H9 (cell line): ENCODE results near the gene LTA4H. TPM values are rescaled to one million over a fixed set of nuclear protein-coding genes. Genes with fewer than 3 reads are reported as not detected.

Experiments
- DNase-seq: peaks from one replicate; pipeline ENCODE4 v3.0.0-alpha.2; 2017
- H2AFZ ChIP-seq: one replicate; pipeline ENCODE4 v1.6.1; 2013; ENCODE audit warnings: mild to moderate bottlenecking, low read length, control low read depth, moderate library complexity
- H2AK5ac ChIP-seq: 2 replicates; pipeline ENCODE4 v1.6.1; 2013; ENCODE audit warnings: low read length, control low read depth, mixed read lengths; ENCODE audit not compliant: insufficient read length
- H2BK120ac ChIP-seq: one replicate; pipeline ENCODE4 v1.6.1; 2013; ENCODE audit warnings: low read depth, mild to moderate bottlenecking, low read length, control low read depth, inconsistent platforms; ENCODE audit not compliant: poor library complexity, severe bottlenecking
- H2BK12ac ChIP-seq: 2 replicates; pipeline ENCODE4 v1.6.1; 2013; ENCODE audit warnings: low read length, control low read depth, mixed read lengths, low read depth; ENCODE audit not compliant: insufficient read length
- H2BK15ac ChIP-seq: 2 replicates; pipeline ENCODE4 v1.6.1; 2013; ENCODE audit warnings: low read depth, low read length, control low read depth
- H2BK20ac ChIP-seq: one replicate; pipeline ENCODE4 v1.6.1; 2013; ENCODE audit warnings: low read depth, mild to moderate bottlenecking, low read length, control low read depth, inconsistent platforms; ENCODE audit not compliant: poor library complexity, severe bottlenecking
- H2BK5ac ChIP-seq: 2 replicates; pipeline ENCODE4 v1.6.1; 2013; ENCODE audit warnings: low read length, control low read depth, mixed read lengths; ENCODE audit not compliant: insufficient read length
- H3K14ac ChIP-seq: 2 replicates; pipeline ENCODE4 v1.6.1; 2013; ENCODE audit warnings: low read length, control low read depth; ENCODE audit not compliant: insufficient read depth
- H3K18ac ChIP-seq: 2 replicates; pipeline ENCODE4 v1.6.1; 2013; ENCODE audit warnings: low read depth, mild to moderate bottlenecking, mixed read lengths, low read length, control low read depth; ENCODE audit not compliant: insufficient read length
- H3K23ac ChIP-seq: 2 replicates; pipeline ENCODE4 v1.6.1; 2013; ENCODE audit warnings: low read length, control low read depth, mixed read lengths, low read depth; ENCODE audit not compliant: insufficient read length
- H3K23me2 ChIP-seq: 2 replicates; pipeline ENCODE4 v1.6.1; 2013; ENCODE audit warnings: low read depth, mild to moderate bottlenecking, mixed read lengths, low read length, control low read depth; ENCODE audit not compliant: insufficient read length, poor library complexity, severe bottlenecking
- H3K27ac ChIP-seq: 2 replicates; pipeline ENCODE4 v1.5.1; 2013; ENCODE audit warnings: low read length, control low read depth, mixed read lengths, low read depth; ENCODE audit not compliant: insufficient read length
- H3K27me3 ChIP-seq: 2 replicates; pipeline ENCODE4 v1.6.1; 2013; ENCODE audit warnings: low read length, control low read depth, inconsistent platforms; ENCODE audit not compliant: insufficient read depth
- H3K4ac ChIP-seq: 2 replicates; pipeline ENCODE4 v1.6.1; 2013; ENCODE audit warnings: low read depth, mild to moderate bottlenecking, control low read depth, inconsistent platforms, low read length, moderate library complexity
- H3K4me1 ChIP-seq: 2 replicates; pipeline ENCODE4 v1.6.1; 2013; ENCODE audit warnings: low read length, control low read depth, inconsistent platforms; ENCODE audit not compliant: insufficient read depth
- H3K4me2 ChIP-seq: 2 replicates; pipeline ENCODE4 v1.6.1; 2013; ENCODE audit warnings: low read length, control low read depth, mixed read lengths; ENCODE audit not compliant: insufficient read length, insufficient read depth
- H3K56ac ChIP-seq: 2 replicates; pipeline ENCODE4 v1.6.1; 2013; ENCODE audit warnings: low read depth, mild to moderate bottlenecking, mixed read lengths, low read length, control low read depth; ENCODE audit not compliant: insufficient read length
- H3K79me1 ChIP-seq: 2 replicates; pipeline ENCODE4 v1.6.1; 2013; ENCODE audit warnings: low read depth, mild to moderate bottlenecking, moderate library complexity, low read length, control low read depth, inconsistent platforms; ENCODE audit not compliant: insufficient read depth, poor library complexity, severe bottlenecking
- H3K79me2 ChIP-seq: 2 replicates; pipeline ENCODE4 v1.6.1; 2013; ENCODE audit warnings: low read length, control low read depth, inconsistent platforms; ENCODE audit not compliant: insufficient read depth
- H3K9ac ChIP-seq: 2 replicates; pipeline ENCODE4 v1.6.1; 2013; ENCODE audit warnings: low read length, control low read depth, mixed read lengths; ENCODE audit not compliant: insufficient read length; ENCODE audit errors: extremely low read depth
- H3K9me3 ChIP-seq: one replicate; pipeline ENCODE4 v1.6.1; 2013; ENCODE audit warnings: low read depth, low read length, inconsistent platforms; ENCODE audit not compliant: control insufficient read depth
- H3T11ph ChIP-seq: one replicate; pipeline ENCODE4 v1.6.1; 2013; ENCODE audit warnings: mild to moderate bottlenecking, low read length, control low read depth, inconsistent platforms
- H4K20me1 ChIP-seq: one replicate; pipeline ENCODE4 v1.6.1; 2013; ENCODE audit not compliant: control insufficient read depth, insufficient read length, insufficient read depth
- H4K5ac ChIP-seq: 2 replicates; pipeline ENCODE4 v1.6.1; 2013; ENCODE audit warnings: low read depth, mild to moderate bottlenecking, mixed read lengths, low read length, control low read depth; ENCODE audit not compliant: insufficient read length
- H4K8ac ChIP-seq: replicated peaks from 2 replicates; pipeline ENCODE4 v1.6.1; 2013; ENCODE audit warnings: low read length, control low read depth, mixed read lengths, low read depth; ENCODE audit not compliant: insufficient read length
- H4K91ac ChIP-seq: 2 replicates; pipeline ENCODE4 v1.6.1; 2013; ENCODE audit warnings: low read depth, mild to moderate bottlenecking, moderate library complexity, mixed read lengths, low read length, control low read depth; ENCODE audit not compliant: insufficient read length
- H3K27ac Mint-ChIP-seq, 3 experiments: 2 replicates in 2 of 3; 3 replicates in 1 of 3; pipeline ENCODE4 v1.8.0; 2020 to 2021; ENCODE audit warnings: mixed read lengths in 3 of 3, mild to moderate bottlenecking in 1 of 3, moderate library complexity in 1 of 3
- H3K27me3 Mint-ChIP-seq: 2 replicates; pipeline ENCODE4 v1.8.0; 2021; ENCODE audit warnings: low read depth, mild to moderate bottlenecking, moderate library complexity, mixed read lengths
- H3K36me3 Mint-ChIP-seq, 3 experiments: 2 replicates in 2 of 3; 3 replicates in 1 of 3; pipeline ENCODE4 v1.8.0; 2020 to 2021; ENCODE audit warnings: low read depth in 3 of 3, mixed read lengths in 3 of 3; ENCODE audit not compliant: insufficient read depth in 1 of 3
- H3K4me1 Mint-ChIP-seq, 2 experiments: 2 replicates each; pipeline ENCODE4 v1.8.0; 2020; ENCODE audit warnings: mixed read lengths in 2 of 2
- H3K4me3 Mint-ChIP-seq, 2 experiments: 2 replicates in 1 of 2; 3 replicates in 1 of 2; pipeline ENCODE4 v1.8.0; 2020 to 2021; ENCODE audit warnings: mild to moderate bottlenecking in 2 of 2, mixed read lengths in 2 of 2, moderate library complexity in 1 of 2
- H3K9me3 Mint-ChIP-seq, 2 experiments: 2 replicates in 1 of 2; 3 replicates in 1 of 2; pipeline ENCODE4 v1.8.0; 2020; ENCODE audit warnings: mild to moderate bottlenecking in 2 of 2, mixed read lengths in 2 of 2, moderate library complexity in 1 of 2
- CTCF ChIP-seq: fragments of 200-600 bp; sonication (generic); conservative IDR thresholded peaks from 3 replicates; pipeline ENCODE4 v1.8.0; 2021; ENCODE audit warnings: antibody characterized with exemption, mild to moderate bottlenecking
- WGBS: extraction: QIAGEN DNeasy Blood & Tissue Kit; methylation state at CpG from one replicate; pipeline ENCODE4 v1.1.7; 2013; ENCODE audit warnings: missing lambda C conversion rate, low lambda C conversion rate, mixed read lengths; ENCODE audit not compliant: insufficient read length; ENCODE audit errors: extremely low coverage; 5-methylcytosine and 5-hydroxymethylcytosine counted together
- total RNA-seq: library from RNA; stranded (reverse); gene quantifications from 2 replicates; pipeline ENCODE4 v1.2.1, GENCODE V29; 2021

The LTA4H gene
- total RNA-seq, 1 experiment from 2014 or later, result 144 TPM

- Histone ChIP-seq H2BK120ac (no peak overlapping the region), H3K27me3 (no peaks in the 10 kb centered on the region), H3K4me1 (peaks cover 2% of the 10 kb centered on the region; the same call in 1 of the 2 replicates), H4K20me1 (no peaks in the 10 kb centered on the region), H3K14ac (no peak overlapping the region), H3K79me1 (no peaks in the 10 kb centered on the region), H3K23me2 (no peaks in the 10 kb centered on the region), H3T11ph (no peak overlapping the region), H3K9ac (no peak overlapping the region), H2AK5ac (no peak overlapping the region), H4K5ac (no peak overlapping the region), H2AFZ (no peak overlapping the region), H3K4ac (no peak overlapping the region), H3K4me2 (no peak overlapping the region), H2BK5ac (no peak overlapping the region), H2BK15ac (no peak overlapping the region), H3K23ac (no peak overlapping the region), H3K56ac (no peak overlapping the region), H2BK12ac (no peak overlapping the region), H3K18ac (no peak overlapping the region), H4K91ac (no peak overlapping the region), H4K8ac (no peak overlapping the region), H3K9me3 (no peaks in the 10 kb centered on the region), H3K79me2 (no peaks in the 10 kb centered on the region), H3K27ac (no peak overlapping the region), H2BK20ac (no peak overlapping the region)
- no peak for DNase-seq
- no peak for TF ChIP-seq CTCF
- Mint-ChIP-seq H3K4me1 (peaks cover 9 to 13% of the 10 kb centered on the region in 2 experiments), H3K9me3 (no peaks in the 10 kb centered on the region), H3K27ac (peak overlapping the region in 1 of 3 experiments; percentile 40; a peak in 1 of 7 replicates), H3K4me3 (no peak overlapping the region), H3K27me3 (no peaks in the 10 kb centered on the region; the same call in none of the 2 replicates), H3K36me3 (no peaks in the 10 kb centered on the region; a peak in 1 of 7 replicates)
- WGBS, result no CpG with 5 or more reads among the region's 5 CpGs
These were observed 55.0 kb downstream of the LTA4H start for GRCh38 chr12:95980437-95980836.
